ENCODE results near the gene GOLGA6L26.
"Not testable (repeated sequence)": the region's sequence is repeated elsewhere in the genome, so short reads cannot be mapped to it uniquely, and the experiment has no call there.

GRCh38 chr15:23362622-23363021, 28.6 kb upstream of the GOLGA6L26 start:
- TF ChIP-seq PKNOX1 (IDR thresholded peaks at IDR 0.05); FOXK2 (IDR thresholded peaks at IDR 0.05); NFRKB (IDR thresholded peaks at IDR 0.05); SP1 (IDR thresholded peaks at IDR 0.05); CTBP1 (IDR thresholded peaks at IDR 0.05; ENCODE audit: borderline replicate concordance); FOXA1 (IDR thresholded peaks at IDR 0.05): not testable (repeated sequence)

Data from HEK293T (cell line).